Activated CD4-positive, alpha-beta T cell treated with anti-CD3 and anti-CD28 coated beads, Interleukin-2, amount 50 U/mL, for 16 hours (primary cell): ENCODE data around the gene YWHAE.
"Not testable (repeated sequence)": the region's sequence is repeated elsewhere in the genome, so short reads cannot be mapped to it uniquely, and the experiment has no call there.

ENCODE experiments used
- DNase-seq: peaks from one replicate; pipeline ENCODE4 v3.0.0-alpha.2; 2020

Gene YWHAE

GRCh38 chr17:1399679-1400512 is at the start of gene YWHAE:
TSS of gene YWHAE (minus strand) at chr17:1400222. CDS start at chr17:1400110, 112 bp downstream.
- peak; percentile 98 for DNase-seq

- DNase-seq, result no peak
These were observed 49.5 kb upstream of the YWHAE start for GRCh38 chr17:1449412-1449967.

- no peak for DNase-seq
These were observed 47.0 kb upstream of the YWHAE start for GRCh38 chr17:1447052-1447451.

GRCh38 chr17:1446201-1446600 is 46.2 kb upstream of the YWHAE start:
- DNase-seq, result no peak

GRCh38 chr17:1445695-1446094 is 45.7 kb upstream of the YWHAE start:
- DNase-seq, result not testable (repeated sequence)

GRCh38 chr17:1442721-1443120 is 42.7 kb upstream of the YWHAE start:
- not testable (repeated sequence) for DNase-seq

GRCh38 chr17:1442187-1442586 is 42.2 kb upstream of the YWHAE start:
- no peak for DNase-seq

GRCh38 chr17:1440921-1441320 is 40.9 kb upstream of the YWHAE start:
- no peak for DNase-seq

- DNase-seq, result no peak
These were observed 38.6 kb upstream of the YWHAE start for GRCh38 chr17:1438593-1439083.

- DNase-seq, result no peak
These were observed 35.3 kb upstream of the YWHAE start for GRCh38 chr17:1435326-1435725.

- no peak for DNase-seq
These were observed 34.1 kb upstream of the YWHAE start for GRCh38 chr17:1434150-1434549.

- peak; percentile 36 for DNase-seq
These were observed 31.6 kb upstream of the YWHAE start for GRCh38 chr17:1431631-1432104.

GRCh38 chr17:1423456-1424135 is 23.6 kb upstream of the YWHAE start:
- no peak for DNase-seq

- no peak for DNase-seq
These were observed 22.9 kb upstream of the YWHAE start for GRCh38 chr17:1422885-1423284.

- no peak for DNase-seq
These were observed 21.4 kb upstream of the YWHAE start for GRCh38 chr17:1421470-1421869.

- DNase-seq, result no peak
These were observed 21.0 kb upstream of the YWHAE start for GRCh38 chr17:1420981-1421380.

- no peak for DNase-seq
These were observed 20.1 kb upstream of the YWHAE start for GRCh38 chr17:1420163-1420562.

GRCh38 chr17:1418476-1418875 is 18.5 kb upstream of the YWHAE start:
- not testable (repeated sequence) for DNase-seq

- no peak for DNase-seq
These were observed 16.4 kb upstream of the YWHAE start for GRCh38 chr17:1416414-1416813.

GRCh38 chr17:1414634-1415033 is 14.6 kb upstream of the YWHAE start:
- no peak for DNase-seq

- DNase-seq, result no peak
These were observed 14.1 kb upstream of the YWHAE start for GRCh38 chr17:1414001-1414574.

GRCh38 chr17:1413281-1413791 is 13.3 kb upstream of the YWHAE start:
- DNase-seq, result no peak
